ENCODE data around the gene ZFPM1. TPM values are rescaled to one million over a fixed set of nuclear protein-coding genes. Genes with fewer than 3 reads are reported as not detected.

ZFPM1 gene
- total RNA-seq, 1 donor from 2014 or later: 0.52 TPM

DNA sequence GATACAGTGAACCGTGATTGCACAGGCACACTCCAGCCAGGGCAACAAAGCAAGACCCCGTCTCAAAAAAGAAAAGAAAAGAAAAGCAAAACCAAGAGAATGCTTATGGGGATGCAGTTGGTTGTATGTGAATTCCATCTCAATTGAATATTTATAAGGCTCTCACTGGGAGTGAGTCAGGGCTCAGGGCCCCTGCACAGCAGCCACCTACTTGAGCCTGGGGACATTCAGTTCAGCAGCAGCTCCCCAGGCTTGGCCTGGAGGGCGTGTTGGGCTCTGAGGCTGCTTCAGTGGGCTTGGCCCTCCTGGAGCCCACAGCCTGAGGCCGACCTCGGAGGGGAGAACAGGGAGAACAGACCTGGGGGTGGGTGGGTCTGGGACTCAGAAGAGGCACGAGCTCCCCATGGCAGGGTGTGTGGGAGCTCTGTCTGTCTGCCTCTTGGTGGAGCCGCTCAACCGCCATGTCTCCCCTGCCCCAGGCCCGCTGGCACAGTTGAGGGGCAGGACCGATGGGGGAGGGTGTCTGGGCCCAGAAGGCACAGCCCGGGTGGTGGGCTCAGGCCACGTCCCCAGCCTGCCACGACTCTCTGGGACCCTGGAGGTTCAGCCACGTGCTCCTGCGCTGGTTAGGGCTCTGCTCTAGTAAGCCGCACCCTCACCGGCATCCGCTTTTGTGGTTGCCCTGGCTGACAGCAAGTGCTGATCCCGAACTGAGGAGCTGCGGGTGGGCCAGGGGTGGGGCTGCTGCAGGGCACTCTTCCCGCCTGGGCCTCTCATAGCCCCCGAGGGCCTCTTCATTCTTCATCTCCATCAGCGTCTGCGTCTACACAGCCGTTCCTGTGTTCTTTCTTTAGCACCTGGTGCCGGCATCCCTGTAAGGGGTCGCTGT is 24.8 kb downstream of the ZFPM1 start:
- Histone ChIP-seq H3K9me3 (ENCODE audit: control insufficient read depth in 3 of 3, low read length in 3 of 3) (no peaks in the 10 kb centered on the region), H3K4me3 (ENCODE audit: low read length in 3 of 3) (no peak overlapping the region), H3K27me3 (ENCODE audit: control insufficient read depth in 3 of 3, insufficient read depth in 3 of 3, low read length in 3 of 3) (peaks cover 13 to 30% (median 26%) of the 10 kb centered on the region in 3 donors), H3K27ac (ENCODE audit: low read depth, low read length) (no peak overlapping the region), H3K4me1 (ENCODE audit: control insufficient read depth in 3 of 3, insufficient read depth in 3 of 3, low read length in 3 of 3) (no peaks in the 10 kb centered on the region), H3K9ac (ENCODE audit: low read depth in 1 of 3, low read length in 3 of 3) (no peak overlapping the region), H3K36me3 (ENCODE audit: control insufficient read depth in 3 of 3, insufficient read depth in 3 of 3, low read length in 3 of 3) (no peaks in the 10 kb centered on the region)

DNA sequence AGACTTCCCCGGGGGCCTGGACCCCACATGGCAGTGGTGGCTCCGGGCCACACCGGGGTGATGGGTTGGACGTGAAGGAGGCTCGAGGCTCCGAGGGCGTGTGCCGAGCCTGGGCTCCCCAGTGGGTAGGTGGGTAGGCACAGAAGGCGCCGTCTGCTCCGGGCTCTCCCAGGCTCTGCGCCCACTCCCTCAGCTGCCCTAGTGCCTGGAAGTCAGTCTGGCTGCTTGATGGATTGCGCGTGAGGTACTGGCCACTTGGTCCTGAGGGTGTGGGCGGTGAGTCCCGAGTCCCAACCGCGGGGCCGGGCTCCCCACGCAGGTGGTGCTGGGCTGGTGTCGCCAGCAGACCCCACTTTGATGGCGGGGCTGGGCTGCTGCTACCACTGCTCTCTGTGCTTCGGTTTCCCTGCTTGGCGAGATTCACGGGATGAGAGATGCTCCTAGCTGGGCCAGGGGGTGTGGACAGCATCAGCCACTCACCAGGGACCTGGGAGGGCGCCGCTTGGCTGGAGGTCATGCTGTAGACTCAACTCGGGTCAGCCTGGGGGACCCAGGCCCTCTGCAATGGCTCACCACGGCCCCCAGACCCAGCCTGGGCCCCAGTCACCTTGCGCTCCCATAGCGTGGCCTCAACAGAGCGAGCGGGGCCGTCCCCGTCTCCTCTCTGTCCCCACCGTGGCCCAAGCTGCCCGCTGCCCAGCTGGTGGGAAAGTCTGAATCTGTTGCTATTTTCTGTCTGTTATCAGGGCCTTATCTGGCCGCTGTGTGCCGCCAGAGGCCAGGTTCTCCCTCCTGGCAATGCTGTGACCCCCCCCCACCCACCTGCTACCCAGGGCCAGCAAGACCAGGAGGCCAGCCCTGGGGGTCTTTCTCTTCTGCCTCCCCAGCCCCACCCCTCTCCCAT is 26.1 kb downstream of the ZFPM1 start:
- no peaks in the 10 kb centered on the region for H3K4me1 ChIP-seq (ENCODE audit: control insufficient read depth in 3 of 3, insufficient read depth in 3 of 3, low read length in 3 of 3)
- peaks cover 17 to 34% (median 33%) of the 10 kb centered on the region in 3 donors for H3K27me3 ChIP-seq (ENCODE audit: control insufficient read depth in 3 of 3, insufficient read depth in 3 of 3, low read length in 3 of 3)
- no peak overlapping the region for H3K4me3 ChIP-seq (ENCODE audit: low read length in 3 of 3)
- no peak overlapping the region for H3K27ac ChIP-seq (ENCODE audit: low read depth, low read length)
- no peak overlapping the region for H3K9ac ChIP-seq (ENCODE audit: low read depth in 1 of 3, low read length in 3 of 3)
- H3K9me3 ChIP-seq (ENCODE audit: control insufficient read depth in 3 of 3, low read length in 3 of 3): no peaks in the 10 kb centered on the region
- H3K36me3 ChIP-seq (ENCODE audit: control insufficient read depth in 3 of 3, insufficient read depth in 3 of 3, low read length in 3 of 3): no peaks in the 10 kb centered on the region

DNA sequence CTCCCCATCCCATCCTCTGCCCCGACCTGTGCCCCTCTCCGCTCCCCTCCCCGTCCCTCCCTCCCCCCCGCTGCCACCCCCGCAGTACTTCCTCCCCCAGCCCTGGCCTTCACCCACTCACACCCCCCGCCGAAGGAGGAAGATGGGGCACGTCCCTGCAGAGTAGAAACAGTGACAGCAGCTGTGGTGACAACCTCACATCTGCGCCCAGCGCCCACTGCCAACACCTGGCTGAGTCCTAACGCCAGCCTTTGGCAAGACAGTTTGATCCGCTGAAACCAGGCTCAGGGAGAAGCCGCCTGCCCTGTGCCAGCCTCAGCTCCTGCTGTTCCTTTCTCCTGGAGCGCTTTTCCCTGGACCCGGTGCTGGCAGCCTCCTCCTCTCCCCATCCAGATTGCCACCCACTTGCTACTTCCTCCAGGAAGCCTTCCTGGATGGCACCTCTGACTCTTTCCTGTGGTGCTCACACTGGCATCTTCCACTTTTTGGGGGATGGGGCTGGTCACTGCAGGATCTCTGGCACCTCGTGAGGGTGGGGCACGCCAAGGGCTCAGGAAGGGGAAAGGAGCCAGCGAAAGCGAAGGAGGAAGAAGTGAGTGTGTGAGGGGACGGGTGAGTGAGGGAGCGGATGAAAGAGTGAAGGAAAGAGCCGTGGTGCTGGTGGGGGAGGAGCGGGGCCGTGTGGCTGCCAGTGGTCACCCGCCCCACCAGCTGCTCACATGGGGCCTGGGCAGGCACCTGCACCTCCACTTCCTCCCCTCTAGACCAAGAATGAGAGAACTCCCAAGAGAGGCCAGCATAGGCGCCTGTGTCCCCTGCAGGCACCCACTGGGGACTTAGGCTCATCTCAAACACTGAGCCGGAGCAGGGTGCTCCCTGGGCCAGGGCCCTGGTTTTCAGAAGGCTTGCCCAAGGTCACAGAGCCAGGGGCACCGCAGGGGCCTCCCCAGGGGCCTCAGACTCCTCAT is 27.0 kb downstream of the ZFPM1 start:
- no peaks in the 10 kb centered on the region for H3K9me3 ChIP-seq (ENCODE audit: control insufficient read depth in 3 of 3, low read length in 3 of 3)
- H3K4me1 ChIP-seq (ENCODE audit: control insufficient read depth in 3 of 3, insufficient read depth in 3 of 3, low read length in 3 of 3): no peaks in the 10 kb centered on the region
- peaks cover 17 to 34% (median 33%) of the 10 kb centered on the region in 3 donors for H3K27me3 ChIP-seq (ENCODE audit: control insufficient read depth in 3 of 3, insufficient read depth in 3 of 3, low read length in 3 of 3)
- no peak overlapping the region for H3K27ac ChIP-seq (ENCODE audit: low read depth, low read length)
- no peak overlapping the region for H3K9ac ChIP-seq (ENCODE audit: low read depth in 1 of 3, low read length in 3 of 3)
- H3K36me3 ChIP-seq (ENCODE audit: control insufficient read depth in 3 of 3, insufficient read depth in 3 of 3, low read length in 3 of 3): no peaks in the 10 kb centered on the region
- no peak overlapping the region for H3K4me3 ChIP-seq (ENCODE audit: low read length in 3 of 3)

GRCh38 chr16:88480829-88481228 is 27.7 kb downstream of the ZFPM1 start:
- Histone ChIP-seq H3K4me3 (ENCODE audit: low read length in 3 of 3) (no peak overlapping the region), H3K36me3 (ENCODE audit: control insufficient read depth in 3 of 3, insufficient read depth in 3 of 3, low read length in 3 of 3) (no peaks in the 10 kb centered on the region), H3K9ac (ENCODE audit: low read depth in 1 of 3, low read length in 3 of 3) (no peak overlapping the region), H3K9me3 (ENCODE audit: control insufficient read depth in 3 of 3, low read length in 3 of 3) (no peaks in the 10 kb centered on the region), H3K27ac (ENCODE audit: low read depth, low read length) (no peak overlapping the region), H3K27me3 (ENCODE audit: control insufficient read depth in 3 of 3, insufficient read depth in 3 of 3, low read length in 3 of 3) (peaks cover 17 to 34% (median 32%) of the 10 kb centered on the region in 3 donors), H3K4me1 (ENCODE audit: control insufficient read depth in 3 of 3, insufficient read depth in 3 of 3, low read length in 3 of 3) (no peaks in the 10 kb centered on the region)

GRCh38 chr16:88481851-88482250 is 28.8 kb downstream of the ZFPM1 start:
- no peaks in the 10 kb centered on the region for H3K36me3 ChIP-seq (ENCODE audit: control insufficient read depth in 3 of 3, insufficient read depth in 3 of 3, low read length in 3 of 3)
- H3K27ac ChIP-seq (ENCODE audit: low read depth, low read length): no peak overlapping the region
- peaks cover 17 to 41% (median 26%) of the 10 kb centered on the region in 3 donors for H3K27me3 ChIP-seq (ENCODE audit: control insufficient read depth in 3 of 3, insufficient read depth in 3 of 3, low read length in 3 of 3)
- no peaks in the 10 kb centered on the region for H3K4me1 ChIP-seq (ENCODE audit: control insufficient read depth in 3 of 3, insufficient read depth in 3 of 3, low read length in 3 of 3)
- H3K9ac ChIP-seq (ENCODE audit: low read depth in 1 of 3, low read length in 3 of 3): no peak overlapping the region
- H3K4me3 ChIP-seq (ENCODE audit: low read length in 3 of 3): no peak overlapping the region
- no peaks in the 10 kb centered on the region for H3K9me3 ChIP-seq (ENCODE audit: control insufficient read depth in 3 of 3, low read length in 3 of 3)

GRCh38 chr16:88482630-88483391 is 29.7 kb downstream of the ZFPM1 start:
- Histone ChIP-seq H3K27ac (ENCODE audit: low read depth, low read length) (no peak overlapping the region), H3K36me3 (ENCODE audit: control insufficient read depth in 3 of 3, insufficient read depth in 3 of 3, low read length in 3 of 3) (no peaks in the 10 kb centered on the region), H3K9me3 (ENCODE audit: control insufficient read depth in 3 of 3, low read length in 3 of 3) (no peaks in the 10 kb centered on the region), H3K4me1 (ENCODE audit: control insufficient read depth in 3 of 3, insufficient read depth in 3 of 3, low read length in 3 of 3) (no peaks in the 10 kb centered on the region), H3K9ac (ENCODE audit: low read depth in 1 of 3, low read length in 3 of 3) (no peak overlapping the region), H3K4me3 (ENCODE audit: low read length in 3 of 3) (no peak overlapping the region), H3K27me3 (ENCODE audit: control insufficient read depth in 3 of 3, insufficient read depth in 3 of 3, low read length in 3 of 3) (peaks cover 17 to 43% (median 24%) of the 10 kb centered on the region in 3 donors)

GRCh38 chr16:88483392-88483641 is 30.2 kb downstream of the ZFPM1 start:
- no peak overlapping the region for H3K9ac ChIP-seq (ENCODE audit: low read depth in 1 of 3, low read length in 3 of 3)
- no peak overlapping the region for H3K4me3 ChIP-seq (ENCODE audit: low read length in 3 of 3)
- peaks cover 17 to 43% (median 24%) of the 10 kb centered on the region in 3 donors for H3K27me3 ChIP-seq (ENCODE audit: control insufficient read depth in 3 of 3, insufficient read depth in 3 of 3, low read length in 3 of 3)
- H3K9me3 ChIP-seq (ENCODE audit: control insufficient read depth in 3 of 3, low read length in 3 of 3): no peaks in the 10 kb centered on the region
- no peaks in the 10 kb centered on the region for H3K4me1 ChIP-seq (ENCODE audit: control insufficient read depth in 3 of 3, insufficient read depth in 3 of 3, low read length in 3 of 3)
- no peaks in the 10 kb centered on the region for H3K36me3 ChIP-seq (ENCODE audit: control insufficient read depth in 3 of 3, insufficient read depth in 3 of 3, low read length in 3 of 3)
- no peak overlapping the region for H3K27ac ChIP-seq (ENCODE audit: low read depth, low read length)

GRCh38 chr16:88484505-88485365 is 31.7 kb downstream of the ZFPM1 start:
- Histone ChIP-seq H3K4me1 (ENCODE audit: control insufficient read depth in 3 of 3, insufficient read depth in 3 of 3, low read length in 3 of 3) (no peaks in the 10 kb centered on the region), H3K27me3 (ENCODE audit: control insufficient read depth in 3 of 3, insufficient read depth in 3 of 3, low read length in 3 of 3) (peaks cover 13 to 43% (median 23%) of the 10 kb centered on the region in 3 donors), H3K27ac (ENCODE audit: low read depth, low read length) (no peak overlapping the region), H3K9me3 (ENCODE audit: control insufficient read depth in 3 of 3, low read length in 3 of 3) (no peaks in the 10 kb centered on the region), H3K9ac (ENCODE audit: low read depth in 1 of 3, low read length in 3 of 3) (no peak overlapping the region), H3K4me3 (ENCODE audit: low read length in 3 of 3) (no peak overlapping the region), H3K36me3 (ENCODE audit: control insufficient read depth in 3 of 3, insufficient read depth in 3 of 3, low read length in 3 of 3) (no peaks in the 10 kb centered on the region)
